Activated naive CD4-positive, alpha-beta T cell treated with anti-CD3 and anti-CD28 coated beads, Interleukin-2, amount 10 ng/mL, durations not matched to agents 7 days and 5 days (primary cell): ENCODE data around the gene DNAH17.

Source experiments
- CTCF ChIA-PET: fragments of 350-600 bp; sonication (Branson Sonifier 250); formaldehyde crosslinking; loops from one replicate; lab custom pipeline; 2021; ENCODE audit warnings: antibody characterized with exemption; lab: Charles Lee
- DNase-seq: peaks from one replicate; pipeline ENCODE4 v3.0.0-alpha.2; 2020
- H3K27ac Mint-ChIP-seq: one replicate; pipeline ENCODE4 v1.8.0; 2021; ENCODE audit warnings: mild to moderate bottlenecking, moderate library complexity, mixed read lengths
- H3K27me3 Mint-ChIP-seq: one replicate; pipeline ENCODE4 v1.8.0; 2021; ENCODE audit warnings: mild to moderate bottlenecking, mixed read lengths
- H3K36me3 Mint-ChIP-seq: one replicate; pipeline ENCODE4 v1.8.0; 2021; ENCODE audit warnings: mixed read lengths
- H3K4me1 Mint-ChIP-seq: one replicate; pipeline ENCODE4 v1.8.0; 2021; ENCODE audit warnings: mixed read lengths
- H3K4me3 Mint-ChIP-seq: one replicate; pipeline ENCODE4 v1.8.0; 2021; ENCODE audit warnings: mild to moderate bottlenecking, moderate library complexity, mixed read lengths
- H3K9me3 Mint-ChIP-seq: one replicate; pipeline ENCODE4 v1.8.0; 2021; ENCODE audit warnings: mixed read lengths

Gene DNAH17

GRCh38 chr17:78611607-78612006 lies 34.4 kb upstream of the DNAH17 start:
- Mint-ChIP-seq H3K27ac (no peak overlapping the region), H3K4me3 (no peak overlapping the region)
- DNase-seq: no peak

GRCh38 chr17:78610951-78611511 lies 33.8 kb upstream of the DNAH17 start:
- H3K4me1 Mint-ChIP-seq: no peaks in the 10 kb centered on the region
- no peak for DNase-seq
- peaks cover 50% of the 10 kb centered on the region for H3K27me3 Mint-ChIP-seq
- H3K4me3 Mint-ChIP-seq: no peak overlapping the region
- CTCF ChIA-PET: no interaction called here
- H3K27ac Mint-ChIP-seq: no peak overlapping the region
- no peaks in the 10 kb centered on the region for H3K9me3 Mint-ChIP-seq
- no peaks in the 10 kb centered on the region for H3K36me3 Mint-ChIP-seq

More at GRCh38 chr17:78611607-78612006, 34.4 kb upstream of the DNAH17 start:
- Mint-ChIP-seq H3K4me1 (no peaks in the 10 kb centered on the region), H3K9me3 (no peaks in the 10 kb centered on the region), H3K36me3 (no peaks in the 10 kb centered on the region), H3K27me3 (peaks cover 47% of the 10 kb centered on the region)
- CTCF ChIA-PET: no interaction called here

DNA sequence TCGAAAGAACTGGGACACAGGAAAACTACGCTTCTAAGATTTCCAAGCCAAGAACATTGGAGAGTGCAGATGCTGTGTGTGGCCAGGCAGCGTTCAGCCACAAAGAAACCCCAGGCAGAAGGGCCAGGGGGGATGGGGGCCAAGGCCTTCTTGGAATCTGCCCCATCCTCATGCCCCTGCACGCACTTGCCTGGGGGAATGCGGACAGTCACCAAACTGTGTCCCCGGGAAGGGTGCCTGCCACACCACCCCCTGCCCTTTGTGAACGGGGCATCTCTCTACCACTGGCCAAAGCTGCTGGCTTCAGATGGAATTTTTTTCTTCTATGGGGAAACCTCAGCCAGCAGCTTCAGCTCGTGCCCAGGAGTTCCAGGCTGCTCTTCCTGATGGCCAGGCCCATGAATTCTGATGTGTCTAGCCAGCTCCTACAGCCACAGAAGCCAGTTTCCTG lies 32.0 kb upstream of the DNAH17 start:
- H3K9me3 Mint-ChIP-seq: no peaks in the 10 kb centered on the region
- H3K36me3 Mint-ChIP-seq: no peaks in the 10 kb centered on the region
- H3K4me3 Mint-ChIP-seq: no peak overlapping the region
- no peaks in the 10 kb centered on the region for H3K4me1 Mint-ChIP-seq
- H3K27me3 Mint-ChIP-seq: peaks cover 49% of the 10 kb centered on the region
- no peak for DNase-seq
- no peak overlapping the region for H3K27ac Mint-ChIP-seq
- CTCF ChIA-PET: no interaction called here

DNA sequence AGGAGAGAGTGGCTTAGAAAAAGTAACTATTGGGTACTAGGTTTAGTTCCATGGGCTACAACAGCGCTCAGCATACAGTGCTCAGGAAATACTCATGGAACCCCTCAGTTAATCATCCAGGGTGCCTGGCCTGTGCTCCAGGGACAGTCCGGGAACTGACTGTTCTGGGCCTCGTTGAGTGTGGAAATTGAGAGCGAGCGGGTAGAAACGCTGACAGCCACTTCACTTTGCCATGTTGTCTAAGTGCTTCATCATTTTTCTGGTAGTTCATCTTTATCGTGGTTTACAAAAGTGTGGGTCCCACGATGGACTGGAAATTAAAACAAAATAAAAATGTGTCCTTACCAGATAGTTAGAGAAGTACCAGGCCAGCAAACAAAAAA lies 31.6 kb upstream of the DNAH17 start:
- Mint-ChIP-seq H3K4me3 (no peak overlapping the region), H3K27ac (no peak overlapping the region), H3K27me3 (peaks cover 49% of the 10 kb centered on the region), H3K4me1 (no peaks in the 10 kb centered on the region), H3K9me3 (no peaks in the 10 kb centered on the region), H3K36me3 (no peaks in the 10 kb centered on the region)
- CTCF ChIA-PET: no interaction called here
- DNase-seq: no peak

- no peaks in the 10 kb centered on the region for H3K36me3 Mint-ChIP-seq
- no peak overlapping the region for H3K4me3 Mint-ChIP-seq
- CTCF ChIA-PET: no interaction called here
- H3K4me1 Mint-ChIP-seq: no peaks in the 10 kb centered on the region
- H3K27me3 Mint-ChIP-seq: peaks cover 49% of the 10 kb centered on the region
- H3K9me3 Mint-ChIP-seq: no peaks in the 10 kb centered on the region
- no peak overlapping the region for H3K27ac Mint-ChIP-seq
- no peak for DNase-seq
Observed at GRCh38 chr17:78608122-78608803, 31.1 kb upstream of the DNAH17 start.

- Mint-ChIP-seq H3K36me3 (no peaks in the 10 kb centered on the region), H3K9me3 (no peaks in the 10 kb centered on the region), H3K27ac (no peak overlapping the region), H3K4me1 (no peaks in the 10 kb centered on the region), H3K4me3 (no peak overlapping the region), H3K27me3 (peaks cover 56% of the 10 kb centered on the region)
- CTCF ChIA-PET: no interaction called here
- DNase-seq: no peak
Observed at GRCh38 chr17:78607038-78607437, 29.8 kb upstream of the DNAH17 start.

DNA sequence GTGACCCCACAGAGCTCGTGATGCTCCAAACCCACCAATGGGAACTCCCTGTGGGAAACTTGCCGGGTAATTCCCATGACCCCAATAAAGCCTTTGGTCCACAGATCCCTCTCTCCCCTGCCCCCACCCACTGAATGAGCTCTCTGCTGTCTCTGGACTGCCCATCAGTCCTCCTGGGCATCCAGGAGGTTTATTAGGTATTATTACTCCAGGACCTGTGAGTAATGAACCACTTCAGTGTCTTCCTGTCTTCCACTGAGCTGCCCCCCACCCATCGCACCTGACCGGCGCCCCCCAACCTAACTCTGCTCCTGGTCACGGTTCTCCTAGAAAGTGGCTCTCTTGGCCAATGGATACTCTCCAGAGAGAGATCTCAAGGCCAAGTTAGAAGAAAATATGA lies 28.7 kb upstream of the DNAH17 start:
- Mint-ChIP-seq H3K27me3 (peaks cover 50% of the 10 kb centered on the region), H3K36me3 (no peaks in the 10 kb centered on the region), H3K4me1 (no peaks in the 10 kb centered on the region), H3K27ac (no peak overlapping the region), H3K4me3 (no peak overlapping the region), H3K9me3 (no peaks in the 10 kb centered on the region)
- DNase-seq: no peak
- CTCF ChIA-PET: no interaction called here

- Mint-ChIP-seq H3K9me3 (no peaks in the 10 kb centered on the region), H3K4me3 (no peak overlapping the region), H3K4me1 (no peaks in the 10 kb centered on the region), H3K36me3 (no peaks in the 10 kb centered on the region), H3K27ac (no peak overlapping the region), H3K27me3 (peaks cover 46% of the 10 kb centered on the region)
- CTCF ChIA-PET: interaction anchor here (0.8 kb wide), 1 partner anchor 13 kb away, joined by 3 read pairs; no protein-coding TSS in a partner anchor
- no peak for DNase-seq
Observed at GRCh38 chr17:78605429-78605828, 28.2 kb upstream of the DNAH17 start.

GRCh38 chr17:78602246-78602645 lies 25.1 kb upstream of the DNAH17 start:
- H3K4me3 Mint-ChIP-seq: no peak overlapping the region
- DNase-seq: no peak
- H3K36me3 Mint-ChIP-seq: no peaks in the 10 kb centered on the region
- H3K27ac Mint-ChIP-seq: no peak overlapping the region
- H3K9me3 Mint-ChIP-seq: no peaks in the 10 kb centered on the region
- H3K27me3 Mint-ChIP-seq: peaks cover 32% of the 10 kb centered on the region
- CTCF ChIA-PET: interaction anchor here (1.5 kb wide), 1 partner anchor 105 kb away, joined by 3 read pairs; no protein-coding TSS in a partner anchor
- no peaks in the 10 kb centered on the region for H3K4me1 Mint-ChIP-seq

DNA sequence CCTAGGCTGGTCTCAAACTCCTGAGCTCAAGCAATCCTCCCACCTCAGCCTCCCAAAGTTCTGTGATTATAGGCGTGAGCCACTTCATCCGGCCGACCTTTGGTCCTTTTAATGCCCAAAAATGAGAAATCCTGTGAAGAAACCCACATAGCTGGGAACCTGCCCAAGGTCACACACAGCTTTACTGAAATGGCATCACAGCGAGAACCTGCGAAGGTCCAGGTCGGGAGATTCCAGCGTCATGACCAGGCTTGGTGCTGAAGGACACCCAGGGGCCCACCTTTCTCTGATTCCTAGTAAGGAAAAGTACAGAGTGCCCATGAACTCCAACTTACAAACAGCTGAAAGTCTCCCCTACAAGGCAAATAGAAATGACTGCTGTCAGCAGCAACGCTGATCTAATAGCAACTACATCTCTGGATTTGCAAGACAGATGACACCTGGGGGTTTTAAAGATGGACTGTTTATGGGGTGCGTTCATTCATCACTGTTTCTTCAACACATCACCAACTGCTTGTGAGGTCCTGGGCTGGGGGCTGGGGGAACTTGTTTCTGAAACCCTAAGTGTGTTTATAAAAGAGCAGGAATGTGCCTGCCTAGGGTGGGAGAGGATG lies 24.5 kb upstream of the DNAH17 start:
- CTCF ChIA-PET: no interaction called here
- peaks cover 30% of the 10 kb centered on the region for H3K27me3 Mint-ChIP-seq
- H3K27ac Mint-ChIP-seq: no peak overlapping the region
- no peak overlapping the region for H3K4me3 Mint-ChIP-seq
- no peaks in the 10 kb centered on the region for H3K9me3 Mint-ChIP-seq
- no peak for DNase-seq
- no peaks in the 10 kb centered on the region for H3K36me3 Mint-ChIP-seq
- no peaks in the 10 kb centered on the region for H3K4me1 Mint-ChIP-seq

- no peaks in the 10 kb centered on the region for H3K4me1 Mint-ChIP-seq
- no peak overlapping the region for H3K4me3 Mint-ChIP-seq
- no peaks in the 10 kb centered on the region for H3K36me3 Mint-ChIP-seq
- peaks cover 33% of the 10 kb centered on the region for H3K27me3 Mint-ChIP-seq
- CTCF ChIA-PET: interaction anchor here (0.6 kb wide), 1 partner anchor 9 kb away, joined by 3 read pairs; no protein-coding TSS in a partner anchor
- no peak for DNase-seq
- H3K27ac Mint-ChIP-seq: no peak overlapping the region
- no peaks in the 10 kb centered on the region for H3K9me3 Mint-ChIP-seq
Observed at GRCh38 chr17:78600181-78600721, 23.1 kb upstream of the DNAH17 start.

- no peaks in the 10 kb centered on the region for H3K36me3 Mint-ChIP-seq
- CTCF ChIA-PET: no interaction called here
- no peaks in the 10 kb centered on the region for H3K4me1 Mint-ChIP-seq
- H3K27ac Mint-ChIP-seq: no peak overlapping the region
- H3K4me3 Mint-ChIP-seq: no peak overlapping the region
- no peak for DNase-seq
- peaks cover 36% of the 10 kb centered on the region for H3K27me3 Mint-ChIP-seq
- H3K9me3 Mint-ChIP-seq: no peaks in the 10 kb centered on the region
Observed at GRCh38 chr17:78599419-78599818, 22.2 kb upstream of the DNAH17 start.

- Mint-ChIP-seq H3K27me3 (peaks cover 44% of the 10 kb centered on the region), H3K4me1 (no peaks in the 10 kb centered on the region), H3K4me3 (no peak overlapping the region), H3K9me3 (no peaks in the 10 kb centered on the region), H3K27ac (no peak overlapping the region), H3K36me3 (no peaks in the 10 kb centered on the region)
- DNase-seq: no peak
- CTCF ChIA-PET: no interaction called here
Observed at GRCh38 chr17:78598013-78598471, 20.8 kb upstream of the DNAH17 start.

DNA sequence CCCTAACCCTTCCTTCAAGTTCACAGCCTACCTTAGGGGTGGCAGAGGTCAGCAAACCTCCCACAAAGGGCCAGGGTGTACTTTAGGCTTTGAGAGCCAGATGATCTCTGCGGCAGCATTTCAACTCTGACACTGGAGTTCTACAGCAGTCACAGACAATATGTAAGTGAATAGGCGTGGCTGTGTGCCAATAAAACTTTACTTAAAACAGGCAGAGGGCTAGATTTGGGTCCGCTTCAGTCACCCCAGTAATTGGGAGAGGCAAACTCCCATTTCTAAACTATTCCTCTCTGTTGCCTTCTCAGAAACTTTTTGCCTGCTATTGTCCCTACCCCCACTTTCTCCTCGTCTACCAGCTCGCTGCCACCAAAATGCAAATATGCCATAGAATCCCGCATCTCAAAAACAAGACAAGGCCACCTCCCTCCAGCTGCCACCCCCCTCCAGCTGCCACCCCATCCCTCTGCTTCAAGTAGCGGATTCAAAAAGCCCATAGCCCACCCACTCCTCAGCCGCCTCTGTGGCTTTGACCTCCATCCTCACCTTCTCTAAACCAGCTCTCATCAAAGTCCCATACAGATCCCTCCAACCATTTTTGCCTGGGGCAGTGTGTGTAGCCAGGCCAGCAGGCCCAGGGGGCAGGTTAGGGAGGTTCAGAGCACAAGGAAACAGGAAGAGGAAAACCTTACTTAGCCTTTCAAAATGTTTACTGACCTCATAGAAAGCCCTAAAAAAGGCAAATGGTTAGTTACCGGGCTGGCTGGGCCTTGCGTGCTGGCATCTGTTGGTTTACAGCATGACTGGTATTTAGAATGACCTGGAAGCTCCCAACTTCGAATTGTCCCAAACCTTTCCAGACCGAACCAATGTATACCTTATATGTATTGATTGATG lies 19.9 kb upstream of the DNAH17 start:
- DNase-seq: no peak
- H3K27ac Mint-ChIP-seq: no peak overlapping the region
- CTCF ChIA-PET: interaction anchor here (0.6 kb wide), 1 partner anchor 155 kb away, joined by 3 read pairs; no protein-coding TSS in a partner anchor

More for the DNA sequence above, 19.9 kb upstream of the DNAH17 start:
- peaks cover 41% of the 10 kb centered on the region for H3K27me3 Mint-ChIP-seq
- H3K4me1 Mint-ChIP-seq: peaks cover 5% of the 10 kb centered on the region
- H3K36me3 Mint-ChIP-seq: no peaks in the 10 kb centered on the region
- H3K4me3 Mint-ChIP-seq: no peak overlapping the region
- H3K9me3 Mint-ChIP-seq: no peaks in the 10 kb centered on the region
